ENCODE measurements around the gene TAP2.

The TAP2 gene

DNA sequence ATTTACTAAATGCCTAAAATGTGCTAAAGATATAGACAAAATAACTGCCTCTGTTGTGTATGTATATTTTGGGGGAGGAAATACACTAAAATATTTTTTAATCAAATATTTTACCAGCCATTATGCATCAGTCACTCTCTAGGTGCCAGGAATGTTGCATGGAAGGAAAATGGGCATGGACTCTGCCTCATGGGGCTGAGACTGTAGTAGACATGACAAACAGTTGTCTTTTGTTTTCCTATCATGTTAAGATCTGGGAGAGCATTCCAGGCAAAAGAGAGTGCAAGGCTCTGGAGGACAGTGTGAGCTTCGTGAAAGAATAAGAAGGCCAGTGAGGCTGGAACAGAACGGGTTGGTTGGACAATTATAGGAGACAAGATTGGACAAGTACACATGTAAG lies 48.2 kb downstream of the TAP2 start:
- peak; percentile 50 for DNase-seq (ENCODE audit: low spot score)
